Choroid plexus epithelial cell (primary cell): ENCODE results near the gene MEF2A.
A peak's percentile ranks its signal among the peaks of the same experiment; 100 is the strongest.

Source experiments
- DNase-seq: peaks from one replicate; pipeline ENCODE4 v3.0.0-alpha.2; 2010; ENCODE audit warnings: low read depth
- H3K4me3 ChIP-seq: 2 replicates; pipeline ENCODE4 v1.5.1; 2011; ENCODE audit warnings: low read depth, mild to moderate bottlenecking, control low read depth, low read length, moderate library complexity
- CTCF ChIP-seq: conservative IDR thresholded peaks from 2 replicates; pipeline ENCODE4 v1.5.1; 2011; ENCODE audit warnings: low read depth, mild to moderate bottlenecking, control low read depth, inconsistent platforms, low read length, moderate library complexity

The MEF2A gene

DNA sequence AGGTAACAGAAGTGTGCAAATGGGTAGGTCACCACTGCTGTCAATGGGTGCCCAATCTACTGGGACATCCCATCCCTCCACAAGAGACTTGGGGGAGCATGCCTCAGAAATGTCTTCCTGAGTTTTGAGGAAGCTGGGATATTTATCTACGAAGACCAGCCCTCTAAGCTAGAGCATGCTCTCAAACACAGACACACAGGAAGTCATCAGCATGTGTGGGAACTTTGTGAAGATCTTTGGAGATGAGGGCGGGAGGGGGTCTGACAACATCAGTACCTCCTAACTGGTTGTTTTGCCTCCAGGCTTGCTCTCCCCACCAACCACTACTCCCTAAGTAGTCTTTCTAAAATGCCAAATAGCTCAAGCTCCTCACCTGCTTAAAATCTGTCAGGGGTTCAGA lies 3.5 kb upstream of the MEF2A start:
- TF ChIP-seq CTCF, result no peak
- no peak for DNase-seq
- H3K4me3 ChIP-seq, result no peak overlapping the region

DNA sequence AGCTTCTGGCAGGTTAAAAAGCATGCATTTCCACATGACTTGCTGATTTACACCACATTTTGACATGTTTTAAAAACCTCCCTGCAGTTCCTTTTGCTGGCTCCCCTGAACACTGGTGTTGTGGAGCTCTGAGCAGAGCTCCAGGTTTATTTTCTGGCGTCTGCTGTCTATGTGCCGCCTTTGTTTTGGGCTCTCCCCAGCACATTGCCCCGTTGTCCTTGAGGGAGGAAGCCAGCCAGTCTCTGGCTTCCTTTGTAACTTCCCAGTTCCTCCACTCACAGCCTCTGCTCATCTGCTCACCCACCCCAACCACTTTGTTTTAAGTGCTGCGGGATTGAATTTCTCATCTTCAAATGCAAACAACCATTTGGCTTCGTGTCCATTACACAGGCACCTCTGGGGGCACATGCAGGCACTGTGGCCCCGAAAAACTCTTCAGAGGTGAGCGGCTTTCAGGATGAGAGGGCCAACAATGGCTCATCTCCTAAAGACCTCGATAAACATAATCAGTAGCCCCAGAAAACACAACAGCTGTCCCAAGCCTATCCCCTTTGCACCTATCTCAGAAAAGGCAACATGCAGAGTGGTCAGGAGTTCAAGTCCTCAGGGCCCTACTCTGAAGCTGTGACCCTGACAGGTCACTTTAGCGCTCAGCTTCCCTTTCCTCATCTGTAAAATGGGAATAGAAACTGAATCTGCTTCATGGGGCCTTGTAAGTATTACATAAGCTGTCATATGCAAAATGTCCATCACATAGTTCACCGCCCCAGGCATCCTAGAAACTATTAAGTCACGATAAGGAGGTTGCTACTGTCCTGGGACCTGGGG lies 1.3 kb upstream of the MEF2A start:
- H3K4me3 ChIP-seq, result peak overlapping the region; percentile 82
- DNase-seq, result peak; percentile 55
- TF ChIP-seq CTCF, result no peak

DNA sequence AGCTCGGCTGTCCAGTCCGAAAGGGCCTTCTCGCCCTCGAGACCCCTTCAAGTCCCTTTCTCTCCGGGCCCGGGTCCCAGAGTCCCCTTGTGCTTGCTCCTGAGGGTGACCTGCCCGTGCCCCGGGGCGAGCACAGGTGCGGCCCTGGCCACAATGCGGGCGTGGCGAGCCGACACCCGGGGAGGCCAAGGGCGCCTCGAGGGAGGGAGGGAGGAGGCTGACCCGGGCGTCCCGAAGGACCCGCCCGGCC lies 810 bp upstream of the MEF2A start:
- no peak for TF ChIP-seq CTCF
- no peak for DNase-seq
- H3K4me3 ChIP-seq, result peak overlapping the region; percentile 82

GRCh38 chr15:99566157-99566897 lies 543 bp downstream of the MEF2A start:
- peak overlapping the region; percentile 82 for H3K4me3 ChIP-seq
- no peak for TF ChIP-seq CTCF
- no peak for DNase-seq

- H3K4me3 ChIP-seq, result peak overlapping the region; percentile 20
- no peak for TF ChIP-seq CTCF
- DNase-seq, result peak; percentile 64
Observed at GRCh38 chr15:99568625-99569352, 3.0 kb downstream of the MEF2A start.

DNA sequence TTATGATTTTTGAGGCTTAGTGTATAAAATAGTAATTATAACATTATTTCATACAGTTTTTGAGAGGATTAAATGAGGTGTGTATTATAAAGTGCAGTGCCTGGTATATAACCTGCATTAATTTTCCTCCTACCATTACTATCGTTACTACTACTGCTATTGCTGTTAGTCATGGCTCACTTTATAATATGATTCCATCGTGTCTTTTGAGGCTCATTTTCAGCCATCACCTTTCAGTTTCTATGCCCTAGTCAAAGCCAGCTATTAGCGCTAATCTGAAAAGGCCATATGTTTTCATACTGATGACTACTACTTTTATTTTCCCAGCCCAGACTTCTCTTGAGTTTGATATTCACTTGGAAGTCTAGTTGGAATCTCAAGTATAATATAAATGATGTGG lies 5.5 kb downstream of the MEF2A start:
- TF ChIP-seq CTCF, result no peak
- no peak for DNase-seq

More for the DNA sequence above, 5.5 kb downstream of the MEF2A start:
- H3K4me3 ChIP-seq, result no peak overlapping the region
